NCI-H345 treated with DMSO at 0.1 percent for 48 hours (cell line): ENCODE results near the gene CD276.
"Not testable (repeated sequence)": the region's sequence is repeated elsewhere in the genome, so short reads cannot be mapped to it uniquely, and the experiment has no call there.

ENCODE experiments used
- DNase-seq: peaks from one replicate; lab custom pipeline; 2025; ENCODE audit not compliant: unreplicated experiment; lab: John Stamatoyannopoulos, UW

The CD276 gene

DNA sequence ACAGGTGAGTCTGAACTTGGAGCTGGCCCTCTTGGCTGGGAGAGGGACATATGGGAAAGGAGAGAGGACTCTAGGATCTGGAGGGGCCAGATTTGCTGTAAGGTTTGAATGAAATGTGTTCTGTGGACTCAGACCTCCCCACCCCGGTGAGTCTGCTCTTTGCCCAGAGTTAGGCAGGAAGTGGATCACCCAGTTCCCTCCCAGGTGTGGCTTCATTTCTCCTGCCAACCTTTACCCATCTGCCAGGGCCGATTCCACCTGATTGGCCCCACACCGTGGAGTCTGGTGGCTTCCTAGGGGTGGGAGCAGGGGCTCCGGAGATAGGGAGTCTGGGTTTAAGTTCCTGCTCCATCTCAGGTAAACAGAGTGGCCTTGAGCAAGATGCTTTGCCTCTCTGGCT is 25.5 kb downstream of the CD276 start:
- no peak for DNase-seq

DNA sequence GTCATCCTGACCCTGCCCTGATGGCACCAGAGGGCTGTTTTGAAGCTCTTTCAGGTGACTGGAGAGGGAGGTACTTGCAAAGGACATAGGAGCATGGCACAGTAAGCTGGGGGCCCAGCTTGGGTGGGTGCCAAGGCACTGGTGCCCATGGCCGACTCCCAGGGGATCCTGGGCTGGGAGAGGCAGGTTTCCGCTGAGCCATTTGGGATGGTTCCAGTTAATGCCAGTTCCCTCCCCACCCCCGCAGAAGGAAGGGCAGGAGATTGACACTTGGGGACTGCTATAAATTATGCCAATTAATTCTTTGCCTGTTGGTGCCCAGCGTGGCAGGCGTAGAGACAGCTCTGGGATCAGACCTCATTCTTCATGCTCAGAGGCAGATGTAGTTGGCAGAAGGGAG is 26.1 kb downstream of the CD276 start:
- no peak for DNase-seq

DNA sequence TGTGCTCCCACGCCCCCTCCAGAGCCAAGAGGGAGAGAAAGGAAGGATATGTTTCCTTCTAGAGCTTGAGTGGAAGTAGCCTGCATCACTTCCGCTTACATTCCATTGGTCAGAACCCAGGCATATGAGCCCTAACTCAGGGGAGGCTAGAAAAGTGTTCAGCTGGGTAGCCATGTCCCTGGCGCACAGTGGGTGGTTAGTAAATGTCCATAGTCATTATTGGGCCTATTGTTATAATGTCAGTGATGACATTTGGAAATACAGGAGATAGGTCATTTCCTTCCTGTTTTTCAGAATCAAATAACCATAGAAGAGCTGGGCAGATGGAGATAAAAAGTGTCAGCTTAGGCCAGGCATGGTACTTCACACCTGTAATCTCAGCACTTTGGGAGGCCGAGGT is 27.3 kb downstream of the CD276 start:
- DNase-seq, result no peak

DNA sequence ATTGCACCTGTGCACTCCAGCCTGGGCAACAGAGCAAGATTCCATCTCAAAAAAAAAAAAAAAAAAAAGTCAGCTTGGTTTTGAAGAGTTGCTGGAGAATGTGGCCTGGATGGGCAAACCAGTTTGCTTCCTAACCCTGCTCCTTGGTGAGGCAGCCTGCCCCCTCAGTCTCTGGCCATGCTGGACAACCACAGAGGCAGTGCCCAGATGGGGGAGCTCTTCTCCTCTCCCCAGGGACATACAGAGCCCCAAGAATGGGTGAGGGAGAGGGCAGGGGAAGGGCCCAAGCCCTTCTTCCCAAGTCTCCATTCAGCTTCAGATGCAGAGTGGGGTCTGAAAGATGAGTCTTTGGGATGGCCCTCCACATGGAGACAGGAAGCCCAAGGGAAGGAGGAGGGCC is 27.9 kb downstream of the CD276 start:
- DNase-seq, result no peak

DNA sequence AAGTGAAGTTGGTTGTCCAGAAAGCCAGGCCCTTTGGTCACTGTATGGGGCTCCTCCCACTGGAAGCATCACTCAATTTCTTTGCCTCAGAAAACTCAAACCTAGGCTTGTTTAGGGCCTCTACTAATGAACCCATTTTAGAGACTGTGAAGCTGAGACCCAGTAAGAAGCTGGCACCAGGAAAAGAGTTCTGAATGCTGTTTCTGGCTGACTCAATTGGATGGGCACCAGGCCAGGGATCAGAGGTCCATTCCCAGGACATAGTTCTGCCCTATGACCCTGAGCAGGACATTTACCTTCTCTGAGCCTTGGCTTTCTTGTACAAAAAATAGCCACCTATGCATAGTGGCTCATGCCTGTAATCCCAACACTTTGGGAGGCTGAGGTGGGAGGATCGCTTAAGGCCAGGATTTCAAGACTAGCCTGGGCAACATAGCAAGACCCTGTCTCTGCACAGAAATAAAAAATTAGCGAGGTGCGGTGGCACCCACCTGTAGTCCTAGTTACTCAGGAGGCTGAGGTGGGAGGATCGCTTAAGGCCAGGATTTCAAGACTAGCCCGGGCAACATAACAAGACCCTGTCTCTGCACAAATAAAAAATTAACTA is 30.6 kb downstream of the CD276 start:
- no peak for DNase-seq

DNA sequence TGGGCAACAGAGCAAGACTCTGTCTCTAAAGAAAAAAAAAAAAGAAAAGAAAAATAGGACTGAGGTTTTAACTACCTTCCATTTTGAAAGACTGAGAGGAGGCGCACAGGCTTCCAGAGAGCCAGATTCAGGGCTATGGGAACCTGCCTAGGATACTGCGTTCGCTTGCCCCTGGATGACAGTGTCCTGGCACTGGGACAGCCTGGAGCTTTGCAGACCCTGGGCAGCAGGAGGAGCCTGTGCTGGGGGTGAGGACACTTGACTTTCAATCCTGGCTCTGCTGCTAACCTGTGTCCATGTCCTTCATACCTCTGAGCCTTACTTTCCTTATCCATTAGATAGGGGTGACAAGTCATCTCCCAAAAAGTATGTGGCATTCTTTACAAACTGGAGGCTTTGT is 31.2 kb downstream of the CD276 start:
- no peak for DNase-seq

DNA sequence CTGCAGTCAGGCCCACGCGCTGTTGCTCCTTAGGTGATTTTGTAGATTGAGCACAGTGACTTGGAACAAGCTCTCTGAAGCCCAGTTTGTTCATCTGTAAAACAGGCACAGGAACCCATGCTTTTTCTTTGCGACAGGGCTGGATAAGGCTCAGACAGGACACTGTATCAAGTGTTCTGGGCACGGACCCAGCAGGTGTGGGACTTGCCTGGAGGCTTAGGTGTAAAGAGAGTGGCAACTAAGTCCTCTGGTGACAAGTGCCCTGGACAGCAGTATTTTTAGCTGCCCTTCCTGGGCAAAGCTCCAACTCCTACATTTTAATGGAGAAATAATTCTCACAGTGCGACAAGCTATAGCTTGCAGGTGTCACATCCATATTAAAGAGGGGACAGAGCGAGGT is 32.2 kb downstream of the CD276 start:
- DNase-seq, result peak; percentile 16

DNA sequence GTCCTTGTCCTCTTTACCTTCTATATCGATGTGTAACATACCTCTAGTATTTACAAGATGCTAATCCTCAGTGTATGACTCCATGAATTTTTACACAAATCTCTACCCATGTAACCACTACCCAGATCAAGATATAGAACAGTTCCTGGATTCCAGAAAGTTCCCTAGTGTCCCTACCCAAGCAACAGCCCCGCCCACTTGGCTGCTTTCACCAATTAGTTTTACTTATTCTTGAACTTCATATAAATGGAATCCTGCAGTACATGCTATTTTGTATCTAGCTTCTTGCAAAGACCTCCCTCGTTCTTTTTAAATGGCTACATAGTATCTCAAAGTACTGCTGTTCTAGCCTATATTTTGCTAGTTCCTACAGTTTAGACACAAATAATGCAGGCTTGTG is 33.0 kb downstream of the CD276 start:
- no peak for DNase-seq

DNA sequence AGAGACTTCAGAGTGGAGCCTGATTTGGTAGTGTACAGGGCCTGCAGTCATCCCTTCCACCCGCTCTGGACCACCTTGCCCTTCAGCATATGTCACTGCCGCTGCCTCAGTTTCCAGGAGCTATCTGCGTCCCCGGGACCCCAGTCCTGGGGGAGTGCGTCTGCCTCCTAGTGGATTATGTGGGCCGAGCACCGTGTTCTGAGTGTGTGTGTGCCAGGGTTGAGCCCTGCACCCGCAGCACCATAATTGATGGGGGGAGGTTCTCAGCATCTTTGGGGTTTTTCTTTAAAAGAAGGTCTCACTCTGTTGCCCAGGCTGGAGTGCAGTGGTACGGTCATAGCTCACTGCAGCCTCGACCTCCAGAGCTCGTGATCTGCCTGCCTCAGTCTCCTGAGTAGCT is 33.6 kb downstream of the CD276 start:
- DNase-seq, result no peak

DNA sequence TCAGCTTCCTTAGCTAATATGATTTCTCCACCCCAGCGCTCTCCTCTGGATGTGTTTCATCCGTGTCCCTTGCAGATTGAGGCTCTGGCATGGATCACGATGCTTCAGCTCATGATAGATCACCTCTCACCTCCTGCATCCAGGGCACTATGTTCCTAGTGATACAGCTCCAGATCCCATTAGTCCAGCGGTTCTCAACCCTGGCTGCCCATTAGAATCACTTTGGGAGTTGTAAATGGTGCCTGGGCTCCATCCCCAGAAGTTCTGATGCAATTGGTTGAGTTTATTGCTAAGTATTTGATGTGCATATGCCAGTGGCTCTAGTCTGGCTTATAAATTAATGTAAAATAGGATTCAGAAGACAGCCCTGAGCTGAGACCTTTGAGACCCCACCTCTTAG is 34.5 kb downstream of the CD276 start:
- DNase-seq, result no peak

DNA sequence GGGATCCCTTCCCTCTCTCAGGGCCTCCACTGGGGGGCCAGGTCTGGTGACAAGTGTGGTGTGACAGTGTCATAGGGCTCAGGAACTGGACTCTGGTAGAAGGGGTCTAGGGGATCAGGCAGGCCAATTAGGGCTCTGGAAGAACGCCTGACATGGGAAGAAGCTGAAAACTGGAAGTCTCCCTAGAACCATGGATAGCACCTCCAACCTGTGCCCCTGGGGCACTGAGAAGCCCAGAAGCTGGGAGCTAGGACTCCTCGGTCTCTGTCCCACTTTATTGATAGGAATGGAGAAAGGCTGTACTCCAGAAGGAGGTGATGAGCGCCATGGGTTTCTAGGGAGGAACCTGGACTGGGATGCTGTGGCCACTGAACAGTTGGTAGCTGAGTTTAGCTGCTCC is 38.2 kb downstream of the CD276 start:
- no peak for DNase-seq

DNA sequence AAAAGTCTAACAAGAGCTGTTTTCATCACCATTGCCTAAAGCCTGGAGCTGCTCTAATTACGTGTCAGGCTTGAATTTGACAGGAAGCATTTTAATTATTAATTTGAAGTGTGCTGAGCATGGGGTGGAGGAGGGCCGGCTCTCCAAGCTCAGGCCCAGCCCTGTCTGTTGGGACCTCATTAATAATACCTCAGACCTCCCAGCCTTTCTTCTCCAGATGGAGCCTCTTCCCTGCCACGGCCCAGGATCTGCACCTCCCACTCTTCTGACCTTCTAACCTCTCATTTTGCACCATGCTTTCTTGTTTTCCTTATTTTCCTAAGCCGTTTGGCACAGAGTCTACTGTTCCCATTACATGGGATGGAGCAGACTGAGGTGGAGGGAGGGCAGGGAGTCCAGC is 39.0 kb downstream of the CD276 start:
- no peak for DNase-seq

DNA sequence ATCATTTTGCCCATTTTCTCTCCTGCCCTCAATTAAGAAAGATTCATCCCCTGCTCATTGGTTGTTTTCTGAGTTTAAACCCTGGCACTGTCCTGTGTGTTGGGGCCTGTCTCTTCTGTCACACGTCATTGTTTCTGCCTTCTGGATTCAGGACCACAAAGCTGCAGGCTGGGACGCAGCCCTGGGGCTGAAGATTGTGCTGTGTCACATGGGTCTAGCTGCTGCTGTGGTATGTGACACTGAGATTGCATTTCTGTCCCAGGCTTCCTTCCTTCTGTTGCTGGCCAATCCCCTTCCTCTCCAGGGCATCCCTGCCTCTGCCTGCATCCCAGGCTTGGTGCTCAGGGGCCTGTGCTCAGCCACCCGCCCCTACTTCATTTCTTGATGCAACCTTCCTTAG is 40.0 kb downstream of the CD276 start:
- DNase-seq, result no peak

DNA sequence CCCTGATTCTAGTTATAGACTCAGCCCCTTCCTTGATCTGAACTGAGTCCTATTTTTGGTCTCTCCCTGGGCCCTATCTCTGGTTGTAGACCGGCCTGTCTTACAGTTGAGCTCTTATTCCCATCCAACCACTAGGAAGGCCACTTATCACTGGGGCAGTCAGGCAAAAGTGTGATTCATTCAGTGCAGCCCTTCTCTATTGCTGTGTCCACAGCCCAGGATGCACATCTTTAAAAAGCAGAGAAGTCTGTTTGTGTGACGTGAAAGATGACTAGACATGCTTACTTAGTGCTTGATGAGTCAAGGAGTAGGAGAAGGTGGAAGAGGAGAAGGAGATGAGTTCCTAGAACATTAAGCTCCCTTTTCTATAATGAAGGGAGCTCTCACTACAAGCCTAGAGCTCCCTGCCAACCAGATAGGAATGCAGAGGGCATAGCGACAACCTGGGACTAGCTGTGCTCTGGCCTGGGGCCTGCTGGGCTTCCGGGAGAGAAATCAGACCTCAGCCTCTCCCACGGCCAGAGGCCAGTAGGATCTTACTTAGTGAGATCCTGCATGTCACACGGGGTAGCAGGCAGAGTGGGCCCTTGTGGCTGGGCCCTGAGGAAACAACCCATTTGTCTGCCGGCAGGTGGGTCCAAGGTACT is 43.3 kb downstream of the CD276 start:
- no peak for DNase-seq

DNA sequence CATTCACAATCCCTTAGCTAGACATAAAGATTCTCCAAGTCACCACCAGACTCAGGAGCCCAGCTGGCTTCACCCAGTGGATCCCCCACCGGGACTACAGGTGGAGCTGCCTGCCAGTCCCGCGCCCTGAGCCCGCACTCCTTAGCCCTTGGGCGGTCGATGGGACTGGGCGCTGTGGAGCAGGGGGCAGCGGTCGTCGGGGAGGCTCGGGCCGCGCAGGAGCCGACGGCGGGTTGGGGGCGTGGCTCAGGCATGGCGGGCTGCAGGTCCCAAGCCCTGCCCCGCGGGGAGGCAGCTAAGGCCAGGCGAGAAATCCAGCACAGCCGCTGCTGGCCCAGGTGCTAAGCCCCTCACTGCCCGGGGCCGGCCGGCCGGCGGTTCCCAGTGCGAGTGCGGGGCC is 47.9 kb downstream of the CD276 start:
- DNase-seq, result not testable (repeated sequence)

DNA sequence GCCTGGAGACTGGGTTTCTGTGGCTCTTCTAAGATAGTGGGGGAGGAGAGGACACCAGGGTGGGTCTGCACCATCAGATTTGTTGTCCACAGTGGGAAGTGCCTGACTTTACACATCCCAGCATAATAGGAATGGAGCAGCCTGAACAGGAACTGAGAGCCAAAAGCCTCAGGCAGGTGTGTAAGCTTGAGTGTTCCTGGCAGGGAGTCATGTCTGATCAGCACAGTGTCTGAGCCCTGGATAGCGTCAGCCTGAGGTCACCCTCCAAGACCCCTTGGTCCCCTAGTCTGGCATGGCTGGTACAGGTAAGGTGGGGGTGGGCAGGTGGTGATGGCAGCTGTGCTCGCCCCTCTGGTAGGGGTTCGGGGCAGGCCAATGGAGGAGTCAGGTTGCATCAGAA is 48.7 kb downstream of the CD276 start:
- DNase-seq, result no peak

DNA sequence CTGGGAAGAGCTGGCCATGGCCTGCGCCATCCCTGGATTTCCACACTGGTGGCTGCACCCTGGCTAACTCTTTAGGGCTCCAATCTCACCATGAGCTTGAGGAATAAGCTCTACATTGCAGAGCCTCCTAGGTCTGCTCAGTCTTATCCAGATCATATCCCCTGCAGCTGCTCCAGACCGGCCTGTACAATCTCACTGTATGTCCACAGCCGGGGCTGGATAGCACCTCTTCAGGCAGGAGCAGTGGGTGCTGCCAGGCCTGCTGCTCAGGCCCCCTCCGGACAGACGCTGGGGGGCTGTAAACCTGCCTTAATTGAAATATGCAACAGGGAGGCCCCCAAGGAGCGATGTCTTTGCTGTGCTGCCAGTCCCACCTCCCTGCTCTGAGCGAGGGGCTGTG is 53.4 kb downstream of the CD276 start:
- DNase-seq, result no peak

DNA sequence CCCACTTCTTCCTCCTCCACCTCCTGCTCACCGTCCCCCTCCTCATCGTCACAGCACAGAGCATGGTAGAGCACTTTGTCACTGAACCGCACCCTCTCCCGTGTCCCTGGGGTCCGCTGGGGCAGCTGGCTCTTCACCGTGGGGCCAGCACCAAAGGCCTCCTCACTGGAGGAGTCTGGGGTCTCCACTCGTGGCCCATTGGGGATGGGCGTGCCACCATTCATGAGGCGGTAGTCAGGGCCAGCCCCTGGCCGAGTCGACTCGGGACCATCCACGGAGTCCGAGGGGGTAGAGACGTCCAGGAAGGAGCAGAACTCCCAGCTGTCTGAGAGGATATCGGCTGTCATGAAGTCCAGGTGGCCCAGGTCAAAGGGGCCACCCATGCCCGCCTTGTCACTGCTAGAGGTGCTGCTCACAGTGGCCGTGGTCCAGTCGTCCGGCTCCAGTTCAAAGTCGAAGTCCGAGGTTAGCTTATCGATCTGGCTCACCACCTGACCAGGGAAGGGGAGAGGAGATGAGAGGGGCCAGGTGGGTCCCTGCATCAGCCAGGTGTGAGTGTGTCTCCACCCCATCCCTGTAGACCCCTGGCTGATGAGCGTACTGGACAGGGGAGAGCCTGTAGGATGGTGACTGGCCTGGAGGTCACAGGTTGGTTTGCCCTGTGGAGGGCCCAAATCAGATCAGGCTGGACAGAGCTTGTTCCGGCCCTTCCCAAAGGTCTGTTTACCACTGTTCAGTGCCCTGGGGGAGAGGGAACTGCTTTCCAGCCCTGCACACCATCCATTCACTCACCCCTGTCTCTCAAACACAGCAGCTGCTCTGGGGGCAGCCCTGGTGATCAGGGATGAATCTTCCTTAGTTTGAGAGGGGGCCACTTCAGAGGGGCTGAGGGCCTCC is 56.2 kb downstream of the CD276 start:
- DNase-seq, result no peak

DNA sequence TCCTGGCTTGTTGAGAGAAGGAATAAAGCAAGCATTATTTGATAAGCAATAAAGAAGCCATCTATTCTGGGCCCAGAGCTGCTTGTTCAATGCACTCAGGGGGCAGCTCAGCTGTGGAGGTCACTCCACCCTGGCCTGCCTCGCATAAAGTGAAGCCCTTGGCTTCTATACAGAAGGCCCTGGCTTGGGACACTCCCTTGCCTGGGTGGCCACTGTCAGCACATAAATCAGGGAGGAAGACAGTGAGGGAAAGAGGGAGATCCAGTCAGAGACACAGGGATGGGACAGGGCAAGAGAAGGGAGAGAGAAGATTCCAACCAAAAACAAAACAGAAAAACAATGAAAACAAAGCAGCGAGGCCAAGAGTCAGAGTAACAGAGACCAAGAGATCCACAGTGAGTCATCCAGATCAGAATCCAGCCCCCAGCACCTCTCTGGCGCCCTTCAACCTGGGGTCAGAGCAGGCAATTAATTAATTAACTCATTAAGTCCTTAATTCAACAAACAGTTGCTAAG is 57.2 kb downstream of the CD276 start:
- DNase-seq, result no peak

DNA sequence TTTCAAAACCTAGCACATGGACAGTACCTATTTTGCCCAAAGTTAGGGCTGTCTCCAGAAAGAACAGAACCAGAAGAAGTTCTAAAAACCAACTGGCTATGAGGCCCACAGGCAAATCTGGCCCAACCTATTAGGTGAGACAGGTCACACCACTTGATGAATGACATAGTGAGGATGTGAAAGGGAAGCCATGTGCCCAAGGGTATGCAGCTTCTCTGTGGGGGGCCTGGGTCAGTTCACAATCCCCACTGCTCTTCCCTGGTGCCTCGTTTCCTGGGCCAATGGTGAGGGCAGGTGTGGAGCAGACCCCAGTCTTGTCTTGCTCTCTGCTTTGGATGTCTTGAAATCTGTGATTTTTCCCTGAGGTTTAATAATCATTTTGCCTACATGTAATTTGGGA is 60.1 kb downstream of the CD276 start:
- no peak for DNase-seq

DNA sequence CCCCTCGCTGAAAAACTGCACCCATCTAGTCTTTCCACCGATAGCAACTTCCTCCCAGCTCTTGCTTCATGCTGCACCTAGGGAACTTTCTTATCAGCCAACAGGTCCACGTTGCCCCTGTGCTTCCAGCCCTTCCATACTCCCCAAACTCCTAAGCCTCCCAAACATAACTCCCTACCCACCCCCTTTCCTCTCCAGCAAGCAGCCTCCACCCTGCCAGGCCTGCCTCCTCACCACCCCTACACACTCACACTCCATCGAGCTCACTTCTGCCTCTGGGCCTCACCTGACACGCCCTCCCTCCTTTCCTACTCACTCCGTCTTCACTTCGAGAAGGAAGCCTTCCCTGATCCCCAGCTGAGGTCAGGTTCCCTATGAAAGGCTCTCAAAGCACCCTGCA is 60.9 kb downstream of the CD276 start:
- no peak for DNase-seq

DNA sequence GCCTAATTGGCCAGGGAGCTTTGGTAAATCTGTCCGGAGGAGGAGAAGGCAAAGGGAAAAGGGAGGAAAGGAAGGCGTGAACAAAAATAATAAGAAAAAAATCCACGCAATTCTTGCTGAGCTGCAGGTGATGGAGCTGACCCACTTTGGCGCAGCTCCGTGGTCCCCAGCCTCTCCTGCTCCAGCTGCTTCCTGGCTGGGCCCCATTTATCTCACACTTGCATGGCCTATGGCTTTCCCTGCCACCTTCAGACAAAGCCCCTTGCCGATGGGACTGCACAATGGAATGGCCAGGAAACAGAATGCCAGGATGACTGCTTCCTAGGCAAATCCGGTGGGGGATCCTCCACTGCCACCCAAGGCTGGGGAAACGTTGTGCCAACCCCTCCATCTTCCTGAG is 62.1 kb downstream of the CD276 start:
- no peak for DNase-seq
